Small intestine (tissue), 7 donors: ENCODE results near the gene CHRM5. TPM values are rescaled to one million over a fixed set of nuclear protein-coding genes. Genes with fewer than 3 reads are reported as not detected.
A peak's percentile ranks its signal among the peaks of the same experiment; 100 is the strongest.
"Not testable (repeated sequence)": the region's sequence is repeated elsewhere in the genome, so short reads cannot be mapped to it uniquely, and the experiment has no call there.

ENCODE experiments used
- DNase-seq, 2 donors: peaks; one replicate each; pipeline versions ENCODE4 v3.0.0 to v3.0.0-alpha.2; 2013
- FAIRE-seq: peaks from 2 replicates; lab custom pipeline; 2012; peaks lifted over from hg19 to GRCh38; lab: Jason Lieb, UNC
- H3K27ac ChIP-seq, 3 donors: one replicate each; pipeline ENCODE4 v1.5.1; 2013; ENCODE audit warnings: low read length in 2 of 3, mild to moderate bottlenecking in 2 of 3, control low read depth in 1 of 3, inconsistent platforms in 1 of 3, low read depth in 1 of 3, moderate library complexity in 1 of 3
- H3K27me3 ChIP-seq, 3 donors: one replicate each; pipeline ENCODE4 v1.6.1; 2013; ENCODE audit warnings: low read length in 3 of 3, inconsistent platforms in 1 of 3; ENCODE audit not compliant: control insufficient read depth in 3 of 3, insufficient read depth in 3 of 3
- H3K36me3 ChIP-seq, 3 donors: one replicate each; pipeline ENCODE4 v1.6.1; 2013; ENCODE audit warnings: low read length in 3 of 3, inconsistent platforms in 1 of 3, low read depth in 1 of 3, mild to moderate bottlenecking in 1 of 3, moderate library complexity in 1 of 3; ENCODE audit not compliant: control insufficient read depth in 3 of 3, insufficient read depth in 2 of 3
- H3K4me1 ChIP-seq, 3 donors: one replicate each; pipeline ENCODE4 v1.6.1; 2013; ENCODE audit warnings: low read length in 2 of 3, inconsistent platforms in 1 of 3, low read depth in 1 of 3, mild to moderate bottlenecking in 1 of 3, moderate library complexity in 1 of 3; ENCODE audit not compliant: control insufficient read depth in 3 of 3, insufficient read depth in 2 of 3
- H3K4me3 ChIP-seq, 3 donors: one replicate each; pipeline ENCODE4 v1.5.1; 2013; ENCODE audit warnings: low read length in 3 of 3, control low read depth in 1 of 3, inconsistent platforms in 1 of 3, low read depth in 1 of 3, mild to moderate bottlenecking in 1 of 3, moderate library complexity in 1 of 3
- H3K9me3 ChIP-seq, 2 donors: one replicate each; pipeline ENCODE4 v1.6.1; 2013; ENCODE audit warnings: low read depth in 1 of 2, low read length in 1 of 2; ENCODE audit not compliant: control insufficient read depth in 2 of 2, insufficient read depth in 1 of 2
- WGBS, 3 donors: extraction: QIAGEN DNeasy Blood & Tissue Kit; methylation state at CpG; one replicate each; pipeline ENCODE4 v1.1.7; 2013; 5-methylcytosine and 5-hydroxymethylcytosine counted together
- polyA plus RNA-seq, 4 donors: library from polyadenylated mRNA; stranded (reverse) in 3 of 4; unstranded in 1 of 4; fragments of 200-250 nt in 3 of 4; fragments of 120-200 nt in 1 of 4; gene quantifications; one replicate each; pipeline versions ENCODE4 v1.2.1 to v1.2.3, GENCODE V29; 2013
- donor health status: healthy with polysubstance abuse.
- donor health status: control.
- donor health status: control.
- donor health status: Bipolar disorder and iron deficiency.
- donor health status: healthy.

The CHRM5 gene
- polyA plus RNA-seq, 4 donors = 0.52 TPM; not detected in 3

- Histone ChIP-seq H3K9me3 (peaks cover 0 to 2% of the 10 kb centered on the region in 2 donors), H3K36me3 (no peaks in the 10 kb centered on the region), H3K27ac (no peak overlapping the region), H3K4me1 (no peaks in the 10 kb centered on the region), H3K4me3 (no peak overlapping the region), H3K27me3 (no peaks in the 10 kb centered on the region)
- FAIRE-seq (no peak), DNase-seq (peak in 1 of 2 donors; percentile 52)
- WGBS, 3 donors = 65 to 87% (median 77%) methylated on average over 16 of the region's 16 CpGs
Observed at GRCh38 chr15:34018021-34018645, 49.8 kb downstream of the CHRM5 start.

GRCh38 chr15:34018738-34019137 is 50.4 kb downstream of the CHRM5 start:
- not testable (repeated sequence) for DNase-seq, H3K27me3 ChIP-seq, H3K4me1 ChIP-seq, FAIRE-seq, H3K9me3 ChIP-seq, H3K4me3 ChIP-seq, H3K36me3 ChIP-seq, H3K27ac ChIP-seq
- 96 to 97% (median 96%) methylated on average over 2 of the region's 2 CpGs for WGBS, 3 donors

GRCh38 chr15:34019369-34019990 is 51.2 kb downstream of the CHRM5 start:
- Histone ChIP-seq H3K36me3 (no peaks in the 10 kb centered on the region), H3K4me1 (no peaks in the 10 kb centered on the region), H3K9me3 (peaks cover 0 to 2% of the 10 kb centered on the region in 2 donors), H3K4me3 (no peak overlapping the region), H3K27me3 (no peaks in the 10 kb centered on the region), H3K27ac (no peak overlapping the region)
- FAIRE-seq (no peak), DNase-seq (no peak)
- WGBS, 3 donors = 93 to 99% (median 95%) methylated on average over 3 of the region's 3 CpGs

GRCh38 chr15:34023907-34024306 is 55.6 kb downstream of the CHRM5 start:
- Histone ChIP-seq H3K4me1 (no peaks in the 10 kb centered on the region), H3K4me3 (no peak overlapping the region), H3K9me3 (peaks cover 0 to 12% of the 10 kb centered on the region in 2 donors), H3K27ac (no peak overlapping the region), H3K27me3 (no peaks in the 10 kb centered on the region), H3K36me3 (no peaks in the 10 kb centered on the region)
- FAIRE-seq (no peak), DNase-seq (no peak)
- WGBS, 3 donors = 69 to 72% (median 71%) methylated on average over 1 of the region's 1 CpG

- Histone ChIP-seq H3K36me3 (no peaks in the 10 kb centered on the region), H3K27me3 (no peaks in the 10 kb centered on the region)
Observed at GRCh38 chr15:34025252-34025651, 57.0 kb downstream of the CHRM5 start.

GRCh38 chr15:34027606-34028005 is 59.3 kb downstream of the CHRM5 start:
- Histone ChIP-seq H3K27me3 (no peaks in the 10 kb centered on the region), H3K4me3 (no peak overlapping the region), H3K36me3 (no peaks in the 10 kb centered on the region), H3K9me3 (peaks cover 0 to 10% of the 10 kb centered on the region in 2 donors), H3K27ac (no peak overlapping the region), H3K4me1 (no peaks in the 10 kb centered on the region)
- FAIRE-seq (no peak), DNase-seq (no peak)
- 53 to 57% (median 53%) methylated on average over 3 of the region's 3 CpGs for WGBS, 3 donors

More at GRCh38 chr15:34025252-34025651, 57.0 kb downstream of the CHRM5 start:
- Histone ChIP-seq H3K4me1 (no peaks in the 10 kb centered on the region), H3K27ac (no peak overlapping the region), H3K4me3 (no peak overlapping the region), H3K9me3 (peaks cover 0 to 10% of the 10 kb centered on the region in 2 donors)
- WGBS, 3 donors = 75 to 92% (median 83%) methylated on average over 3 of the region's 3 CpGs
- FAIRE-seq (no peak), DNase-seq (no peak)

- H3K4me1 ChIP-seq = no peaks in the 10 kb centered on the region
- no peaks in the 10 kb centered on the region for H3K27me3 ChIP-seq
- H3K27ac ChIP-seq = no peak overlapping the region
- FAIRE-seq (no peak), DNase-seq (no peak)
- H3K36me3 ChIP-seq = no peaks in the 10 kb centered on the region
- no peak overlapping the region for H3K4me3 ChIP-seq
- H3K9me3 ChIP-seq = peaks cover 0 to 10% of the 10 kb centered on the region in 2 donors
- WGBS, 3 donors = 79 to 86% (median 81%) methylated on average over 10 of the region's 10 CpGs
Observed at GRCh38 chr15:34031987-34032760, 63.9 kb downstream of the CHRM5 start.

GRCh38 chr15:34038023-34038870 is 70.0 kb downstream of the CHRM5 start:
- DNase-seq (peak; percentile 76 to 94), FAIRE-seq (no peak)
- peak overlapping the region; percentile 88 to 99 (median 98) for H3K27ac ChIP-seq
- peaks cover 0 to 6% (median 0%) of the 10 kb centered on the region in 3 donors for H3K4me1 ChIP-seq
- H3K36me3 ChIP-seq = no peaks in the 10 kb centered on the region
- H3K4me3 ChIP-seq = peak overlapping the region; percentile 78 to 92 (median 91)
- H3K9me3 ChIP-seq = no peaks in the 10 kb centered on the region
- H3K27me3 ChIP-seq = no peaks in the 10 kb centered on the region
- 1% methylated on average over 51 to 68 of the region's 70 CpGs for WGBS, 3 donors
